Heart left ventricle (tissue), 13 donors: Measurements from ENCODE around the gene PPME1.

Source experiments
- CTCF ChIP-seq, 12 donors: fragments of 200-600 bp; sonication (generic) in 4 of 12; IDR thresholded peaks; one replicate each; pipeline versions ENCODE4 v1.5.0 to v1.8.0; 2018 to 2022; ENCODE audit warnings: antibody characterized with exemption in 12 of 12, mild to moderate bottlenecking in 5 of 12
- POLR2A ChIP-seq, 2 donors: fragments of 450-650 bp; IDR thresholded peaks; one replicate each; pipeline ENCODE4 v1.6.1; 2017; ENCODE audit warnings: antibody characterized with exemption in 2 of 2, mild to moderate bottlenecking in 2 of 2, moderate library complexity in 2 of 2
- donor health status: ischemic (EF 13 %, LVEDD 7.1; RV severe dilation, severe dysfunction).
- donor health status: DM: no; HTN: yes; CAD: no.
- donor health status: DM: no; HTN: no; CAD: no.
- donor health status: ischemic (EF 25% LVEDD 6.9; RV normal size, moderate dysfunction).
- donor health status: ischemic (EF 25% LVEDD 5.7; RV mildly dilated, moderate dysfunction).
- donor health status: ischemic (EF 35%, LVEDD 5.7; RV mildly dilated, moderate dysfunction).
- donor health status: nonischemic (EF 11% LVEDD 7.7; RV severe dilation, severe dysfunction).
- donor health status: DM: yes; HTN: yes; CAD: no.
- donor health status: PGD.
- donor health status: ischemic (EF 29% LVEDD 5.4; RV normal size, mild dysfunction).
- donor health status: nonischemic (EF 23%, LVEDD 6.1; RV moderate dilation, normal function).

DNA sequence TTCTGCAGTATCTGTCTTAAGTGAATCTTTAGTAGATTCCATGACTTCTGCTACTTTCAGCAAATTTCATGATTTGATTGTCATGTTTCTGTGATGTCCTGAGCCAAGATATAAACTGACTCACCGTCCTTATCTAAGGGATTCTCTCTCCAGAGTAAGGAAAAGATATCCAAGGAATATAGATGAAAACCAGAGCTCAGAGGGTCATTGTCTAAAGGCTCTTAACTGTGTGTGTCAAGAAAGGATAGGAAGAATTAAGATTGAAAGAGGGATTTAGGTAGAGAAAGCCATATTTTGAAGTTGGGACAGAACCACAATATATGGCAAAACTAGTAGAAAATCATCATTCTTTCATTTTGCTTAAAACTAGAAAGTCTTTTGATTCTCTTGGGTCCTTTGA lies 50.7 kb downstream of the PPME1 start:
- TF ChIP-seq CTCF (IDR thresholded peaks at IDR 0.05) (no peak), POLR2A (IDR thresholded peaks at IDR 0.05) (no peak)
